ENCODE data around the gene AKAP6. TPM values are rescaled to one million over a fixed set of nuclear protein-coding genes. Genes with fewer than 3 reads are reported as not detected.

AKAP6 gene
- total and polyA plus RNA-seq, 10 of the 15 experiments (the other 5 are each of a cell fraction or from before 2014, with no cell fraction given), result 0.35 to 5.9 (median 2.2) TPM

- no peak for TF ChIP-seq ZNF274 (IDR thresholded peaks at IDR 0.05; ENCODE audit: insufficient read depth, insufficient read length)
- TF ChIP-seq ZNF207 (IDR thresholded peaks at IDR 0.05; ENCODE audit: borderline replicate concordance), result no peak
- TF ChIP-seq ZNF384 (IDR thresholded peaks at IDR 0.05; ENCODE audit: borderline replicate concordance, low read depth, low read length), result no peak
- no peak for TF ChIP-seq REST (IDR thresholded peaks at IDR 0.05; ENCODE audit: low read depth, low read length)
- no peak for TF ChIP-seq KAT2A (conservative IDR thresholded peaks at IDR 0.05; ENCODE audit: control insufficient read depth, low read depth, low read length)
- TF ChIP-seq SREBF2 (IDR thresholded peaks at IDR 0.05; ENCODE audit: low read length), result no peak
- TF ChIP-seq E2F8 (IDR thresholded peaks at IDR 0.05; ENCODE audit: low read depth, partially characterized antibody), result no peak
- Histone ChIP-seq H3K9me3 (replicated peaks; ENCODE audit: control insufficient read depth, insufficient read depth, low read length) (no peaks in the 10 kb centered on the region), H3K4me1 (ENCODE audit: control insufficient read depth, insufficient read depth, low read length) (no peaks in the 10 kb centered on the region), H3K4me2 (ENCODE audit: control insufficient read depth, insufficient read depth) (no peak overlapping the region), H3K9ac (ENCODE audit: control insufficient read depth, insufficient read depth, low read length) (no peak overlapping the region), H3K36me3 (ENCODE audit: control insufficient read depth in 2 of 2, insufficient read depth in 2 of 2, low read length in 1 of 2) (no peaks in the 10 kb centered on the region), H2AFZ (ENCODE audit: control insufficient read depth, low read depth, low read length) (no peak overlapping the region), H3K4me3 (no peak overlapping the region), H3K79me2 (ENCODE audit: control insufficient read depth, insufficient read depth, low read length) (no peaks in the 10 kb centered on the region), H4K20me1 (ENCODE audit: control insufficient read depth, insufficient read depth) (no peaks in the 10 kb centered on the region), H3K27ac (ENCODE audit: control insufficient read depth, insufficient read depth) (no peak overlapping the region), H3K27me3 (replicated peaks in 1 of 2; ENCODE audit: control insufficient read depth in 2 of 2, insufficient read depth in 2 of 2, low read length in 1 of 2) (no peaks in the 10 kb centered on the region)
- ChIA-PET POLR2A (no interaction called here), SMC1A (ENCODE audit: uncharacterized antibody, unreplicated experiment) (no interaction called here), CTCF (interaction anchor here (2.1 to 3.3 kb wide), 2 partner anchors 302 to 307 kb away, joined by 10 to 20 read pairs; no protein-coding TSS in a partner anchor), RAD21 (ENCODE audit: unreplicated experiment) (no interaction called here)
- BruUV-seq (replicated peaks), result no TSS peak
- FAIRE-seq (peak; percentile 94), DNase-seq (ENCODE audit: low read depth, low spot score) (no peak), ATAC-seq (no peak)
- WGBS (ENCODE audit: insufficient coverage, insufficient replicate concordance, low lambda C conversion rate, missing lambda C conversion rate), result 0% methylated on average over 1 of the region's 1 CpG
- intact Hi-C loops (cut with micrococcal nuclease; ENCODE audit: unreplicated experiment) (loop anchor here (2.0 to 5.0 kb wide), 3 partner anchors 307 to 635 kb away; no protein-coding TSS in a partner anchor), in situ Hi-C loops (cut with MboI) (no loop called here)
Measured at GRCh38 chr14:32561520-32561919, 232.4 kb downstream of the AKAP6 start.
